ENCODE measurements around the gene FBLIM1.

The FBLIM1 gene

DNA sequence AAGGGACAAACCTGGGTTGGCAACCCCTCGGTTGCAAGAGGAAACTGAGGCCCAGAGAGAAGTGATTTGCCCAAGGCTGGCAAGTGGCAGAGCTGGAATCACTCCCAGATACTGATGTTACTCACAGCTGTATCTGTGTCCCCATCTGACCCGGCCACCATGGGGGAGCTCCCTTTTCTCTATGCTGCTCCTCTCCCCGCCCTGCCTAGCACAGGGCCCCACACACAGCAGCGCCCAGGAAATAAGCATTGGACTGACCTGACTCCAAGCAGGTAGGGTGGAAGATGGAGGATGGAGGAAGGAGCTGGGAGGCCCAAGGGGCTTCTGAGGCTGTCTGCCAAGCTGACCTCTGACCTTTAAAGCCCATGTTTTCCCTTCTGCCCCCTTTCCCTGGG is 3.0 kb upstream of the FBLIM1 start:
- no peak for TF ChIP-seq CTCF (IDR thresholded peaks at IDR 0.05; ENCODE audit: low read depth, low read length)
- H3K4me3 ChIP-seq (ENCODE audit: low read depth, low read length): no peak overlapping the region

DNA sequence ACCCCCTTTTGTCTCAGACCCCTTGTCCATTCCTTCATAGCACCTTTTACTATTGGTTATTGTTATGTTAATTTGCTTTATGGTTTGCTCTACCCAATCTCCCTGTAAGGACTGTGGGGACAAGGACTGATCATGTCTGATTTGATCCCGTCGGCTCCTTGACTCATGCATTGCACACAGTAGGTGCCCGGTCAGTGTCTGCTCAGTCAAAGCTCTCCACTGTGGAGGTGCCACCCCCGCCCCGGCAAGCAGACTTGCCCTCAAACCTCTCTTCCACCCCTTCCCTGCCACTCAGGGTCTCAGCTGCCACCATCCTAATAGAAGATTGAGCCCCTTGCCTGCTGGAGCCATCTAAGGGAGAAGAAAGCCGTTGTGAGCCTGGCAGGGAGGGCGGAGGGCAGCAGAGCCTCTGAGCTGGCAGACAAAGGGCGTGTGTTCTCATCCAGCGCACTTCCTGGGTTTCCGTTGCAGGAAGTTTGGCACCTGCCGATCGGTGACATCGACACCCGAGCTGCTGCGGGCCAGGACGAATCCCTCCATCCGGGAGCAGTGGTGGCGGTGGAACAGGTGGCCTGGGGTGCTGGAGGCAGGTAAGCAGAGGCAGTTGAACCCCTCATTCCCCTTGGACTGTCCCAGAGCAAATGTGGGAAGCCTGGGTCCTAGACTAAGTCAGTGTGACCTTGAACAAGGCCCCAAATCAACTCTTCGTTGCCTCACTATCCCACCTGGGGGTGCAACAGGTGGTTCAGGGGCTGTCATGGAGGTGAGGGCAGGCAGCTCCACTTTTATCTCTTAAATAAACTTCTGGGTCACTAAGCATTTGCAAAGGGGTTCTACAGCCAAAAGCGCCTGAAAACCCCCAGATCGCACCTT is 2.2 kb upstream of the FBLIM1 start:
- no peak for TF ChIP-seq CTCF (IDR thresholded peaks at IDR 0.05; ENCODE audit: low read depth, low read length)
- no peak overlapping the region for H3K4me3 ChIP-seq (ENCODE audit: low read depth, low read length)

DNA sequence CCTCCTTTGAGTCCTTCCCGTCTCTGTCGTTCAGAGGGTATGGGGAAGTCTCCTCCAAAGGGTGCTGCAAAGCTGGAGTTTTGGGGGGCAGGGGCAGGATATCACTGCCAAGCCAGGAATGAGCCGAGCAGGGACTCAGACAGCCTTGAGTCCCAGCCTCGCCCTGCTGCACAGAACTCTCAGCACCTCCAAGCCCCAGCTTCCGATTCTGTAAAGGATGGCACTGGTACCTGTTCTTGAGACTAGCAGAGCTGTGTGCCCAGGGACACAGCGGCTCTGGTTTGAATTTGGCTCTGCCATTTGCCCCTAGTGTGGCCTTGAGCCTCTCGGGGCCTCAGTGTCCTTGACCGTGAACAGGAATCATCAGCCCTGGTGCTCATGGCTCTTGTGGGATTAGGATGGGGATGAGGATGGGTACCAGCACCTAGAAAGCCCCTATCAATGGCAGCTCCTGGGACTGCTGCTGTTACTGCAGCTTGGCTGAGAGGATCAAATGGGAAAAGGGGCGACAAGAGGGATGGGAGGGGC is 1.5 kb upstream of the FBLIM1 start:
- no peak overlapping the region for H3K4me3 ChIP-seq (ENCODE audit: low read depth, low read length)
- no peak for TF ChIP-seq CTCF (IDR thresholded peaks at IDR 0.05; ENCODE audit: low read depth, low read length)

DNA sequence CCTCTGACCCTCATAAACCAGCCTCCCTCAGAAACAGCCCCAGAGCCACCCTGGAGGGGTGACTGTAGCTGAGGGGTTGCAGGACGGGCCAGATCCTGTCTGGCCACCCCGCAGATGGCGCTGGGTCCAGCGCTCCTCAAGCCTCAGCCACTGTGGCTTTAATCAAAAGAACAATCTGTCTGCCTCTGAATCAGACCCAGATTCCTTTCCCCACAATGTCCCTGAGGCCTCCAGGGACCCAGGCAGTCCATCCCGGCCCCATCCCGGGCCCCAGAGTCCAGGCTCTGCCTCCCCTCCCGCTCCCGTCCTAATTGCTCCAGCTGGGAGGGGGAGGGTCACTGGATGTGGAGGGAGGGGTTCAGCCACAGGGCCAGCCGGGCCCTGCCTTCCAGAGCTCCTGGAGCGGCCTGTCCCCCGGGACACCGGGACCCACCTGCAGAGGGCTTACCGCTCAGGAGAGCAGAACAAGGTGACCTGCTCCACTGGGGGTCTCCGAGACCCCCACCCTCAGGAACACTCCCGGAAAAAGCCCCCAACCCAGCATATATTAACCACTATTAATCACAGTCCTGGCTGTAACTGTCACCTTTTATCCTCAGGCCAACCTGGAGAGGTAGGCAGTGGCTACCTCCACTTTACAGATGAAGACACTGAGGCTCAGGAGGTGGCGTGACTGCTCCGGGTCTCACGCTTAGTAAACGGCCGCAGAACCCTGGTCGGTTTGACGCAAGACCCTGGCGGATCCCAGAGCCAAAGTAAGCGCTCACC is 836 bp upstream of the FBLIM1 start:
- peak overlapping the region; percentile 81 for H3K4me3 ChIP-seq (ENCODE audit: low read depth, low read length)
- no peak for TF ChIP-seq CTCF (IDR thresholded peaks at IDR 0.05; ENCODE audit: low read depth, low read length)

DNA sequence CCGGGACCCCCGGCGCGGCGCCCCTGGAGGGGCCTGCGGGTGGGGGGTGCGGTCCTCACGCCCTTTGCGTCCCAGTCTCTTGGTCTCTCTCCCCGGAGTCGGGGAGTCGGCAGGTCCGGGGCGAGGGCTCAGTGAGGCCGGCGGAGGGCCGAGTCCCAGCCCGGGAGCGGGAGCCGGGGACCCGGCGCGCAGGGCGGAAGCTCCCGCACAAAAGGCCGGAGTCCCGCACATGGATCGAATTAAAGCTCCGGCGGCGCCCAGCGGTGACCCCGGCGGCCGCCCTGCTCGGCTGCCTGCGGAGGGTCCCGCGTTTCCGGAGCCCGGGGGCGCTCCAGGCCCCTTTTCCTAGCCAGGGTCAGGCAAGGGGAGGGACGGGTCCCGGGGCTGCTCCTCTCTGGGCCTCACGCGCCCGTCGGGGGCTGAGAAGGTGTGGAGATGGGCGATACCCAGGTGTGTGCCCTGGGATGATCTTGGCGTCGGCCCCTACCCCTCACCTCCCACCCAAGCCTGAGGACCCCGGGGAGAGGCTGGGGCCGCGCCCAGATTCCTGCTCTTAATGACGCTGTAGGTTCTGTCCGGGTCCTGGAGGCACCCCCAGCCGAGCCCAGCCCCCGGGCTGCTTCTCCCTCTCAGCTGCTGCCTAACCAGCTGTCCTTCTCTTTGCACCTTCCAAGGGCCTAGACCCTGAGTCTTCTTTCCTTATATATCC is 512 bp downstream of the FBLIM1 start:
- no peak for TF ChIP-seq CTCF (IDR thresholded peaks at IDR 0.05; ENCODE audit: low read depth, low read length)
- peak overlapping the region; percentile 81 for H3K4me3 ChIP-seq (ENCODE audit: low read depth, low read length)

GRCh38 chr1:15760520-15761211 is 2.1 kb downstream of the FBLIM1 start:
- TF ChIP-seq CTCF (IDR thresholded peaks at IDR 0.05; ENCODE audit: low read depth, low read length): no peak
- peak overlapping the region; percentile 49 for H3K4me3 ChIP-seq (ENCODE audit: low read depth, low read length)

Measured in WI38 (cell line).